Stimulated activated CD4-positive, alpha-beta T cell treated with anti-CD3 and anti-CD28 coated beads, Interleukin-1b, Interleukin-23, amount 100 ng/mL, for 1 hour (primary cell): Measurements from ENCODE around the gene SP140.
A peak's percentile ranks its signal among the peaks of the same experiment; 100 is the strongest.
"Not testable (repeated sequence)": the region's sequence is repeated elsewhere in the genome, so short reads cannot be mapped to it uniquely, and the experiment has no call there.

Source experiments
- DNase-seq, 2 donors: peaks; one replicate each; pipeline ENCODE4 v3.0.0-alpha.2; 2020; ENCODE audit warnings: low read depth in 2 of 2

SP140 gene

DNA sequence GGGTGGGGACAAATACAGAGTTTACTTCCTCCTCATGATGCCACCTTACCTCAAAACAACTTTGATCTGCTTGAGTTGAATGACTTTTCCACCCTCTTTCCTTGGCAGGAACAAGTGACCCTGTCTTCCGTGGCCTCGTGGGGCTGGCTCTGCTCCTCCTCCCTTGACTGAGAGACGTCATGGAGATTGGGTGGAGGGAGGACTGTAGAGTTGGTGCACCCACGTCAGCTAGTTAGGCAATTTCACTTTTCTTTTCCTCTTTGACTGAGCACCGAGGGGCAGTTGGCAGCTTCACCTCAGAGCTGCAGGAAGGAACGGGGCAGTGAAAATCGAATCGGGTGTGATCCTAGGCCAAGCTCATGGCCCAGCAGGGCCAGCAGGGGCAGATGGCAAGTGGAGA is at the start of gene SP140:
Gene SP140, plus strand, starts transcription at position 251 of the 400 bp plus-strand sequence. Its CDS starts 109 bp downstream, at position 360.
- peak; percentile 39 to 64 for DNase-seq

DNA sequence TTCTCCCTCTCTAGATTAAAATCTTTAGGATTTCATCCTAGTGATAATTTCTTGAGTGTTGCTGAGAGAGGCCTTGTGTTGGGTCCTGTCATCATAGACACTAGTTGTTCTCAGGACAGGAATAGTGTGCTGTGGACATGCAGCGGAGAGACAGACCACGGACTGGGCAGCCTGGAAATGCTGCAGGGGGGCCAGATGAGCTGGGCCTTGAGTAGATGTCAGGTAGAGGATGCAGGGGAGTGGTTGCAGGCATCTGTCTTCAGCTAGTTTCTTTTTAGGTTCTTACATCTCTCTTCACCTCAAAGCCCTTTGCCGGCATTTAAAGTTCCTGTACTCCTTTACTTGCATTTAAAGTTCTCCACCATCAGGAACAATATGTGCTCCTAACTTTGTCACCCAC is 48.5 kb upstream of the SP140 start:
- DNase-seq: no peak

GRCh38 chr2:230178546-230179485 is 46.7 kb upstream of the SP140 start:
- no peak for DNase-seq

- DNase-seq: no peak
Measured at GRCh38 chr2:230179907-230180306, 45.6 kb upstream of the SP140 start.

GRCh38 chr2:230181195-230181594 is 44.3 kb upstream of the SP140 start:
- no peak for DNase-seq

DNA sequence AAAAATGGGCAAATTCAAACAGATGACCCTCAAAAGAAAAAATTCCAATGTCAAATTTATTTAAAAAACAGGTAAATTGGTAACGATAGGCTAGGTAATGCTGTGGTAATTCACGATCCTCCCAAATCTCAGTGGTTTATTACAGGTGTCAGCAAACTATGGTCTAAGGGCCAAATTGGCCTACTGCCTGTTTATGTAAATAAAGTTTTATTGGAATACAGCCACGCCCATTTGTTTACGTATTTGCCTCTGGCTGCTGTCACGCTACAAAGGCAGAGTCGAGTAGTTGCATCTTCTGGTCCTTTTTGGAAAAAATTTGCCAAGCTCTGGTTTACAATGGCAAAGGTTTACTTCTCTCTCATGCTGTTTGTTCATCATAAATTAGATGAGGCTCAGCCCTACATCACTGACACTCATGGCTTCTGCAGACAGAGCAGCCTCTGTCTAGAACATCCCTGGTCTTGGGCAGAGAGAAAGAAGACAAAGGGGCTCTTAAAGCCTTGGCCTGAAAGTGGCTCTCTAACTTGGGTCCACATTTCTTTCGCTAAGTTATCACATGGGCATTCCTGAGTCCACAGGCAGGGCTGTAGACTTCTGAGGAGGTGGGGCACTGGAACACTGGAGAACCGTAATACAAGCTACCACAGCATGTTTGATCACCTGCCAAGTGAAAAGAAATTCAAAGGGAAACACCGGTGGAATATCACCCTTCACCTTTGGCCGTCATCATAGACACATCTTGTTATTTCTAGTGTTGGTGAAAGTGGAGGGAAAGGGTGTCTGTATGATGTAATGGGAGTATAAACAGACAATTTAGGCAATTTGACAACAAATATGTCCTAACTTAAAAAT is 40.6 kb upstream of the SP140 start:
- no peak for DNase-seq

DNA sequence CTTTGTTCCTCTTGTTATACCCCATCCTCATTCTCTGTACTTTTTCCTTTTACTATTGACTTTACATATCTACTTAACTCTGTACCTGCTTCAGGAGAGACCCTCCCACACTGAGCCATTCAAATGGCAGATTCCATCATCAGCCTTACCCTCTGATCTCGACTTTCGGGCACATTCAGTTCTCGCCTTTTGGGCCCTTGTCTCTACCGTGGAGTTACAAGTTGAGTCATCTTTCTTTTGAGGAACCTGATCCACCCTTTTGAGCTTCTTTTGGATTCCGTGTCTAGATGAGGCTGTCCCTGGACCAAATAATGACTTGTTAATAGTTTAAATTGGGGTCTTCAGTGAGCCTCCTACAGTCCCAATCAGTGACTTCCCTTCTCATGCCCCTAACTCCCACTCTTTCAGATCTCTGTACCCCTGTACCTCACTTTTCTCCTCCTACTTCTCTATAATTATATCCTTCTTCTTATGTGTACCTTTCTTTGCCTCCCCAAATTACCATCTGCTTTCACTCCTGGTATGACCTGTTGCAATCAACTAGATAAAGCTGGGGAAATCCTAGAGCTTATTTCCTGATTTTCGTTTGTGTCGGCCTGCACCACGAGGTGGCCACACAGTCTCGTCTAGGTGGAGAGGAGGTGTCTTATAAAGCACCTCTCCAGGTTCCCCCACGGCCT is 23.0 kb upstream of the SP140 start:
- no peak for DNase-seq

GRCh38 chr2:230203110-230203676 is 22.3 kb upstream of the SP140 start:
- no peak for DNase-seq

GRCh38 chr2:230205034-230205433 is 20.5 kb upstream of the SP140 start:
- DNase-seq: no peak

- DNase-seq: no peak
Measured at GRCh38 chr2:230205721-230206120, 19.8 kb upstream of the SP140 start.

DNA sequence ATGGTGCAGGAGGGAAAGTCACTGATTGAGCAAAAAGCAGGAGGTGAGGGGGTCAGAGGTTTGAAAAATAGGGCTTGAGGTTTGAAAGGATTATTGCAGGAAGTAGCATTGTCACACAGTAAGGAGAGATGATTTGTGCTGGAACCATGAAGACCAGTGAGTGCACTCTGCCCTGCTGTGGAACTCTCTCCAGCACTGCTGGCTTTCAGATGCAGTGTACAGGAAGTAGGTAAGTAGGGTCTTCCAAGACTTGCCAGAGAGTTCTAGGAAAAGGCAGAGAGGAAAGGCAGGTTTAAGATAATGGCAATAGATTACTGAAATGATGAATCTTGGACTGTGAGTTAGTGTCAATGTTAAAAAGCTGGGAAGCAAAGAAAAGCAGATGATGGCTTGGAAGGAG is 17.0 kb upstream of the SP140 start:
- DNase-seq: no peak

DNA sequence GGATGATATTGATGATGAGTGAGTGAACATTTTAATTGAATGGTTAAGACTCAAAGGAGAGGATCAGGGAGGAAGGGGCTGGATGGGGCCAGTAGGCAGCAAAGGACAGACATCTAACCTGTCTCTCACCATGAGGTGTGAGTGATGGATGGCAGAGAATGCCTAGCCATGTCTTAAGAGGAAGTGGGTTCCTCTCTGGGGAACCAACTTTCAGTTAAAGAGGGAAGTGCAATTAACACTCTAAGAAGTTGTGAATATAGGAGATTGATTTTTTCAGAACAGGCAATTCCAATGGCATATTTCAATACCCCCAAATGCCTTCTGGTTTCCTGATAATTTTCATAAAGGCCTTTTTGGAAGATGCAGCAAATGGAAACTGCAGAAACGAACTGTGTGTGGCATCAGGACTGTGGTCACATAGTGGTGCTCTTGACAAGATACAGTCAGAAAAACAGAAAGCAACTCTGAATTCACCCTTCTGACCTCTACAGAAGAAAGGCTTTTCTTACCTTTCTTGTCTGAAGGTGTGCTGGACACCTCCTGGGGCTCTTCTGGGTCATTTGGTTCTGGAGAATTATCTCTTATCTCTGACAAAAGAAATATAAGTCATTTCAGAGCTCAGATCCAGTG is 16.0 kb upstream of the SP140 start:
- DNase-seq: no peak

- DNase-seq: no peak
Measured at GRCh38 chr2:230216489-230216888, 9.0 kb upstream of the SP140 start.

DNA sequence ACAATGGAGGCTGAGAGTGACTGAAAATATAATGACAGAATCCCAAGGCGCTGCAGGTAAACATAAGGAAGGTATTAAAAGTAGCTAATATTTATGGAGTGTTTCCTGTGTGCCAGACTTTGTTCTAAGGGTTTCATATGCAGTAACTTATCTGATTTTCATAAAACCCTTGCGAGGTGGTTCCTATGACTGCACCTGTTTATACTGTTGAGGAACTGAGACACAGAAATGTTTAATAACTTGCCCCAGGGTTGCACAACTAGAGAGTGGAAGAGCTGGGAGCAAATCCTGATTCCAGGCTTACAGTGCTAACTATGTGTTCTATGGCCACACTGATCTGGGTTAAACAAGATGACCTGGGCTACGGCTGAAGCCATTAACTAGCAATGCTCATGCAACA is 8.1 kb upstream of the SP140 start:
- DNase-seq: no peak

DNA sequence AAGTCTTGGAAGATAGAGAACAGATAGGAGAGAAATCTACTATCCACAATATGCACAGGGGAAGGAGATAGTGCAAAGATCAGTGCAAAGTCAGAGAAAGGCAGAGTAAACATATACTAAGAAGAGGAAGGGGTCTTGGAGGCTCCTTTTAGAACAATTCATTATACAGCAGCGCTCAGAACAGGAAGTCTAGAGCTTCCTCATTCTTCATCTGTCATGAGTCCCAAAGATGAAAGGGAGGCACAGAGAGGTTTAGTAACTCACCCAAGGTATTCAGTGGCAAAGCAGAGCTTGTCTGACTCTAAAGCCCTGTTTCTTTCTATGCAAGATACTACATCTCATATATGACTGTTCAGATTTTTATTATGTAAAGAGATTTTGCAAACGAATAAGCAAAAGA is 7.1 kb upstream of the SP140 start:
- DNase-seq: no peak

DNA sequence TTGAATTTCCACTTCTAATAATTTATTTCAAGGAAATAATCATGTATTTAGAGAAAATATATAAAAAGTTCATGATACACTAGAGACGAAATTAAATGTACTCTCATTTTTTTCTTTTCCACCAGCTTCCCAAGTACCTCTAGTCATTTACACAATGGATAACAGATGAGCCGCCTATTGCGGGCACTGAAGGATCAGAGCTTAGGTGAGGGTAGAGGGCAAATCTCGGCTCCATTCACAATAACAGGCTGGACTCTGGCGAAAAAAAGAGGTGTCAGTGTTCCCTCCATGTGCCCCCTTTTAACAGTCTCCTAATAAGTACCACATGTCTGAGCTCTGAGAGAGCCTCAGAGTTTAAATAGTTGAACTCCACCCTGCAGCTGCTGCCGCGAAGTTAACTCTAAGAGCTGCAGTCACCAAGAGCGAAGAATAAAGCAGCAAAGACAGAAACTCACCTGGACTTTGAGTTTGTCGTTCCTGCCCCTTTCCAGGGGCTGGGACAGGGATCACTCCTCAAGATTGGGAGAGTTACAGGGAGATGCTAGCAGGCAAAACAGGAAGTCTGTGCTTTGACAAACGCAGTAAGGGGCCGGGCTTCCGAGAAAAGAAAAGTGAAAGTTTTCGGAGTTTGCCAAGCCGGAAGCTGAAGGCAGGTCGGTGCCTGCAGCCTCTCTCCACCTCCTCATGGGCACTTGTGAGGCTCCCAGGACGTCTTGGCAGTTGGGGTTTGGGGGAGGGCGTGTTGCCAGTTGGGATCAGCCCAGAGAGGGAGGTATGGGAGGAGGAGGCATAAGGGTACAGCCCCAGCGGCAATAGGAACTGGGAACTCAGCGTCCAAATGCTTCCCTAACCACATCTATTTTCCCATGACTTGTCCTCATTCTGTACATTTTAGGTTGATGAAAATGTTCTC is 5.9 kb upstream of the SP140 start, which contains the start of gene SP110:
Gene SP110, minus strand, starts transcription at position 566 of the 913 bp plus-strand sequence. CDS start 3,057 bp downstream, outside the sequence.
- DNase-seq: peak; percentile 27 to 42

GRCh38 chr2:230220347-230220969 is 5.1 kb upstream of the SP140 start:
- DNase-seq: no peak

DNA sequence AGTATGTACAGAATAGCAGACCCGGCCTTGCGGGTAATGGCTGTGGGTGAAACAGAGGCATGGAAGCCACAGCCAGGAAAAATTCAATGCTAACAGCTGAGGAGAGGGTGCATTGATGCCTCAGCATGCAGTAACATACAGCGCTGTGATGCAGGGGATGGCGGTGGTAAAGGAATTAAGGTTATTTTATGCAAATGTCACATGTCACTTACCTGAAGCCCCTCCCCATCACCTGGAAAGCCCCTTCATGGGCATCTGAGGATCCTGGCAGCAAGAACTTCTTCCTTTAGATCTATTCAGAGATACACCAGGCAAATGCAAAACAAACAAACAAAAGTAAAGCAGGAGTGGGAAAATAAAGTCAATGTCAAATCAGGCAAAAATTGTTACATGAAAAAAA is 4.0 kb upstream of the SP140 start:
- DNase-seq: no peak

DNA sequence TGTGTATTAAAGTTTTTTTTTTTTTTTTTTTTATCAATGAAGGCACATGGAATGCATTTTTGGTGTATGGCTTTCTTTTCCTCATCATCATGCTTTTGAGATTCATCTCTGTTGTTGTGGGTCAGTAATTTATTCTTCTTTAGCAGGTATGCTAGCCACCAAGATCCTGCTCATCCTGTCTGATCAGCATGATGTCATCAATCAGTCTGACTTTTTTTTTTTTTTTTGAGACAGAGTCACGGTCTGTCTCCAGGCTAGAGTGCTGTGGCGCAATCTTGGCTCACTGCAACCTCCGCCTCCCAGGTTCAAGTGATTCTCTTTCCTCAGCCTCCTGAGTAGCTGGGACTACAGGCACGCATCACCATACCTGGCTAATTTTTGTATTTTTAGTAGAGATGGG is 2.7 kb upstream of the SP140 start:
- DNase-seq: not testable (repeated sequence)

GRCh38 chr2:230224458-230224857 is 1.1 kb upstream of the SP140 start:
- no peak for DNase-seq
